ENCODE measurements around the gene NOP58. TPM values are rescaled to one million over a fixed set of nuclear protein-coding genes. Genes with fewer than 3 reads are reported as not detected.

The NOP58 gene
- total and polyA plus RNA-seq, 10 of the 15 experiments (the other 5 are each of a cell fraction or from before 2014, with no cell fraction given), result 131 to 327 (median 217) TPM

- no peak for TF ChIP-seq CTCF (IDR thresholded peaks at IDR 0.05 in 2 of 3, conservative IDR thresholded peaks at IDR 0.05 in 1 of 3; ENCODE audit: control insufficient read depth in 2 of 3, extremely low read depth in 1 of 3, insufficient read depth in 1 of 3, low read depth in 3 of 3, low read length in 3 of 3)
- TF ChIP-seq SUZ12 (IDR thresholded peaks at IDR 0.05; ENCODE audit: unreplicated experiment), result no peak
- no peak for TF ChIP-seq SREBF2 (IDR thresholded peaks at IDR 0.05; ENCODE audit: low read length)
- no peak for TF ChIP-seq ZNF622 (IDR thresholded peaks at IDR 0.05)
- no peak for TF ChIP-seq MEF2A (IDR thresholded peaks at IDR 0.05; ENCODE audit: insufficient read depth, low read depth, low read length)
- TF ChIP-seq SMC3 (IDR thresholded peaks at IDR 0.05; ENCODE audit: borderline replicate concordance, low read length), result no peak
Measured at GRCh38 chr2:202346180-202346579, 80.6 kb downstream of the NOP58 start (continued).

Small RNAs within 50 kb of the gene (small RNA-seq; reads per million reads assigned to genes)
- not detected for gene AC079354.2
- gene RF00575, result not detected
- not detected for gene RN7SL753P
- gene SNORD11, result 28.9 reads per million, percentile 98 among the genes with 10 or more reads in this experiment
- 102 reads per million, percentile 99 among the genes with 10 or more reads in this experiment for gene SNORD11B
- gene SNORD70, result 282 reads per million, percentile 99 among the genes with 10 or more reads in this experiment

Other genes starting within 250 kb of the NOP58 start
- 1.5 TPM in 2 replicates for gene FZD7, start 231.9 kb upstream of the NOP58 start, total RNA-seq (2014; rRNA removed)
- gene FZD7, start 231.9 kb upstream of the NOP58 start, total RNA-seq (2014; rRNA removed; fragmentation: Illumina TruSeq; extraction: Trizol), result 0.64 and 0.76 TPM in 2 replicates
- 2.4 and 2.6 TPM in 2 replicates for gene FZD7, start 231.9 kb upstream of the NOP58 start, total RNA-seq (2021)
- gene FZD7, start 231.9 kb upstream of the NOP58 start, polyA plus RNA-seq (2011; rRNA removed), result 0.42 and 0.50 TPM in 2 replicates
- 0.75 and 1.3 TPM in 2 replicates for gene FZD7, start 231.9 kb upstream of the NOP58 start, polyA plus RNA-seq (2014; fragmentation: Illumina TruSeq; extraction: Trizol)
- under 1 TPM; 0.24 to 0.47 TPM for gene FZD7, start 231.9 kb upstream of the NOP58 start, polyA plus RNA-seq (2014; fragmentation: Nextera tagmentation; extraction: Ambion mirVana)
- 1.1 and 1.3 TPM in 2 replicates for gene FZD7, start 231.9 kb upstream of the NOP58 start, polyA plus RNA-seq (2014; rRNA removed)
- under 1 TPM; 0.47 to 0.88 TPM for gene FZD7, start 231.9 kb upstream of the NOP58 start, polyA plus RNA-seq (2016; fragmentation: Nextera tagmentation; extraction: Ambion mirVana)
- gene KIAA2012, start 192.5 kb upstream of the NOP58 start, total RNA-seq (2014; rRNA removed), result not detected in 2 replicates
- gene KIAA2012, start 192.5 kb upstream of the NOP58 start, total RNA-seq (2014; rRNA removed; fragmentation: Illumina TruSeq; extraction: Trizol), result not detected in 2 replicates
- gene KIAA2012, start 192.5 kb upstream of the NOP58 start, total RNA-seq (2021), result not detected in 2 replicates
- 0.04 TPM in 1 of 2 replicates, not detected in the other for gene KIAA2012, start 192.5 kb upstream of the NOP58 start, polyA plus RNA-seq (2011; rRNA removed)
- gene KIAA2012, start 192.5 kb upstream of the NOP58 start, polyA plus RNA-seq (2014; fragmentation: Illumina TruSeq; extraction: Trizol), result not detected in 2 replicates
- not detected for gene KIAA2012, start 192.5 kb upstream of the NOP58 start, polyA plus RNA-seq (2014; fragmentation: Nextera tagmentation; extraction: Ambion mirVana)
- gene KIAA2012, start 192.5 kb upstream of the NOP58 start, polyA plus RNA-seq (2014; rRNA removed), result not detected in 2 replicates
- gene KIAA2012, start 192.5 kb upstream of the NOP58 start, polyA plus RNA-seq (2016; fragmentation: Nextera tagmentation; extraction: Ambion mirVana), result under 1 TPM in 1 of 2 experiments, not detected in 1; 0.03 TPM
- 116 and 138 TPM in 2 replicates for gene SUMO1, start 27.2 kb upstream of the NOP58 start, total RNA-seq (2014; rRNA removed)
- 167 and 169 TPM in 2 replicates for gene SUMO1, start 27.2 kb upstream of the NOP58 start, total RNA-seq (2014; rRNA removed; fragmentation: Illumina TruSeq; extraction: Trizol)
- 101 and 105 TPM in 2 replicates for gene SUMO1, start 27.2 kb upstream of the NOP58 start, total RNA-seq (2021)
- gene SUMO1, start 27.2 kb upstream of the NOP58 start, polyA plus RNA-seq (2011; rRNA removed), result 133 and 195 TPM in 2 replicates
- gene SUMO1, start 27.2 kb upstream of the NOP58 start, polyA plus RNA-seq (2014; fragmentation: Illumina TruSeq; extraction: Trizol), result 232 and 336 TPM in 2 replicates
- 100 to 1,000 TPM; 351 to 458 TPM for gene SUMO1, start 27.2 kb upstream of the NOP58 start, polyA plus RNA-seq (2014; fragmentation: Nextera tagmentation; extraction: Ambion mirVana)
- gene SUMO1, start 27.2 kb upstream of the NOP58 start, polyA plus RNA-seq (2014; rRNA removed), result 96.8 and 123 TPM in 2 replicates
- 100 to 1,000 TPM; 285 to 293 TPM for gene SUMO1, start 27.2 kb upstream of the NOP58 start, polyA plus RNA-seq (2016; fragmentation: Nextera tagmentation; extraction: Ambion mirVana)
- gene BMPR2, start 110.6 kb downstream of the NOP58 start, total RNA-seq (2014; rRNA removed), result 6.0 and 7.0 TPM in 2 replicates
- gene BMPR2, start 110.6 kb downstream of the NOP58 start, total RNA-seq (2014; rRNA removed; fragmentation: Illumina TruSeq; extraction: Trizol), result 9.3 and 10.4 TPM in 2 replicates
- 15.6 and 15.7 TPM in 2 replicates for gene BMPR2, start 110.6 kb downstream of the NOP58 start, total RNA-seq (2021)
- gene BMPR2, start 110.6 kb downstream of the NOP58 start, polyA plus RNA-seq (2011; rRNA removed), result 33.0 and 34.5 TPM in 2 replicates
- 14.8 and 19.5 TPM in 2 replicates for gene BMPR2, start 110.6 kb downstream of the NOP58 start, polyA plus RNA-seq (2014; fragmentation: Illumina TruSeq; extraction: Trizol)
- 1 to 10 TPM; 2.4 to 3.4 TPM for gene BMPR2, start 110.6 kb downstream of the NOP58 start, polyA plus RNA-seq (2014; fragmentation: Nextera tagmentation; extraction: Ambion mirVana)
- gene BMPR2, start 110.6 kb downstream of the NOP58 start, polyA plus RNA-seq (2014; rRNA removed), result 5.9 and 6.1 TPM in 2 replicates
- gene BMPR2, start 110.6 kb downstream of the NOP58 start, polyA plus RNA-seq (2016; fragmentation: Nextera tagmentation; extraction: Ambion mirVana), result 1 to 10 TPM; 6.5 to 7.8 TPM

Data from GM12878 (cell line).